MM.1S (cell line): ENCODE measurements around the gene CYGB.
A peak's percentile ranks its signal among the peaks of the same experiment; 100 is the strongest.

Experiments used
- DNase-seq: peaks from one replicate; pipeline ENCODE4 v3.0.0-alpha.2; 2015
- H2AFZ ChIP-seq: fragments of 300-600 bp; sonication (generic); 2 replicates; pipeline ENCODE4 v1.6.0; 2016; ENCODE audit warnings: antibody characterized with exemption, low read length
- H3F3A ChIP-seq: fragments of 300-600 bp; sonication (generic); 2 replicates; pipeline ENCODE4 v1.6.1; 2016; ENCODE audit warnings: mild to moderate bottlenecking, antibody characterized with exemption, low read length, moderate library complexity, mixed read lengths; ENCODE audit not compliant: insufficient read depth
- H3K27ac ChIP-seq: fragments of 300-600 bp; sonication (generic); 2 replicates; pipeline ENCODE4 v1.5.1; 2016; ENCODE audit warnings: mild to moderate bottlenecking, low read length
- H3K27me3 ChIP-seq: fragments of 300-600 bp; sonication (generic); replicated peaks from 2 replicates; pipeline ENCODE4 v1.6.0; 2016; ENCODE audit warnings: low read length; ENCODE audit not compliant: insufficient read depth
- H3K36me3 ChIP-seq: fragments of 300-600 bp; sonication (generic); replicated peaks from 2 replicates; pipeline ENCODE4 v1.6.1; 2016; ENCODE audit warnings: mild to moderate bottlenecking, low read length, mixed read lengths; ENCODE audit not compliant: insufficient read depth
- H3K4me1 ChIP-seq: fragments of 300-600 bp; sonication (generic); 2 replicates; pipeline ENCODE4 v1.6.1; 2016; ENCODE audit warnings: low read length, mixed read lengths
- H3K4me2 ChIP-seq: fragments of 300-600 bp; sonication (generic); 2 replicates; pipeline ENCODE4 v1.6.0; 2016; ENCODE audit warnings: low read depth, low read length
- H3K4me3 ChIP-seq: fragments of 300-600 bp; sonication (generic); 2 replicates; pipeline ENCODE4 v1.5.1; 2016; ENCODE audit warnings: low read length, mixed read lengths
- H3K79me2 ChIP-seq: fragments of 300-600 bp; sonication (generic); 2 replicates; pipeline ENCODE4 v1.6.1; 2016; ENCODE audit warnings: mixed run types, low read length, mixed read lengths
- H3K9ac ChIP-seq: fragments of 300-600 bp; sonication (generic); 2 replicates; pipeline ENCODE4 v1.6.1; 2016; ENCODE audit warnings: low read length, mixed read lengths
- H3K9me2 ChIP-seq: fragments of 300-600 bp; sonication (generic); replicated peaks from 2 replicates; pipeline ENCODE4 v1.6.1; 2016; ENCODE audit warnings: mild to moderate bottlenecking, low read length, mixed read lengths; ENCODE audit not compliant: insufficient read depth
- H3K9me3 ChIP-seq: fragments of 300-600 bp; sonication (generic); replicated peaks from 2 replicates; pipeline ENCODE4 v1.6.1; 2016; ENCODE audit warnings: mild to moderate bottlenecking, low read length, mixed read lengths; ENCODE audit not compliant: insufficient read depth
- H4K20me1 ChIP-seq: fragments of 300-600 bp; sonication (generic); 2 replicates; pipeline ENCODE4 v1.6.1; 2016; ENCODE audit warnings: mild to moderate bottlenecking, low read length, moderate library complexity, mixed read lengths; ENCODE audit not compliant: insufficient read depth
- CTCF ChIP-seq: fragments of 300-600 bp; sonication (generic); IDR thresholded peaks from 2 replicates; pipeline ENCODE4 v1.5.1; 2016; ENCODE audit warnings: antibody characterized with exemption, low read length, mixed read lengths
- EZH2 ChIP-seq: fragments of 300-600 bp; sonication (generic); optimal IDR thresholded peaks from 2 replicates; pipeline ENCODE3; 2017; ENCODE audit warnings: low read depth, mild to moderate bottlenecking, antibody characterized with exemption, low read length, mixed read lengths
- EZH2phosphoT487 ChIP-seq: fragments of 300-600 bp; sonication (generic); IDR thresholded peaks from 2 replicates; pipeline ENCODE4 v1.6.1; 2018; ENCODE audit warnings: antibody characterized with exemption, low read length

The CYGB gene

GRCh38 chr17:76506408-76507345 is 30.8 kb downstream of the CYGB start:
- H3K36me3 ChIP-seq, result no peaks in the 10 kb centered on the region
- no peak overlapping the region for H3K4me3 ChIP-seq
- no peak overlapping the region for H3K27ac ChIP-seq
- no peaks in the 10 kb centered on the region for H3F3A ChIP-seq
- H3K4me1 ChIP-seq, result peaks cover 12% of the 10 kb centered on the region
- DNase-seq, result peak; percentile 83
- H3K27me3 ChIP-seq, result no peaks in the 10 kb centered on the region
- no peaks in the 10 kb centered on the region for H3K9me2 ChIP-seq
- H3K9ac ChIP-seq, result peak overlapping the region; percentile 26; the same call in 1 of the 2 replicates
- H2AFZ ChIP-seq, result peak overlapping the region; percentile 74
- H3K4me2 ChIP-seq, result peak overlapping the region; percentile 29; the same call in 1 of the 2 replicates
- H4K20me1 ChIP-seq, result no peaks in the 10 kb centered on the region
- no peaks in the 10 kb centered on the region for H3K9me3 ChIP-seq
- TF ChIP-seq EZH2 (no peak), CTCF (peak; percentile 94)
- H3K79me2 ChIP-seq, result no peaks in the 10 kb centered on the region

GRCh38 chr17:76504117-76504516 is 33.4 kb downstream of the CYGB start:
- peak; percentile 43 for TF ChIP-seq CTCF
- TF ChIP-seq EZH2, result no peak
- no peak for TF ChIP-seq EZH2phosphoT487
- no peaks in the 10 kb centered on the region for H3F3A ChIP-seq
- H3K4me2 ChIP-seq, result no peak overlapping the region
- H3K36me3 ChIP-seq, result no peaks in the 10 kb centered on the region
- H3K4me1 ChIP-seq, result peaks cover 24% of the 10 kb centered on the region
- H3K27me3 ChIP-seq, result no peaks in the 10 kb centered on the region
- H3K9me3 ChIP-seq, result no peaks in the 10 kb centered on the region
- no peak overlapping the region for H2AFZ ChIP-seq
- peak; percentile 42 for DNase-seq
- no peak overlapping the region for H3K27ac ChIP-seq
- no peak overlapping the region for H3K9ac ChIP-seq
- no peaks in the 10 kb centered on the region for H3K9me2 ChIP-seq
- peaks cover 20% of the 10 kb centered on the region for H3K79me2 ChIP-seq
- H4K20me1 ChIP-seq, result no peaks in the 10 kb centered on the region
- no peak overlapping the region for H3K4me3 ChIP-seq

- Histone ChIP-seq H3K4me2 (no peak overlapping the region), H2AFZ (no peak overlapping the region), H3K79me2 (peaks cover 36% of the 10 kb centered on the region), H3K4me1 (peaks cover 38% of the 10 kb centered on the region), H3K9ac (no peak overlapping the region), H3K27me3 (no peaks in the 10 kb centered on the region), H4K20me1 (no peaks in the 10 kb centered on the region), H3K4me3 (no peak overlapping the region), H3K9me2 (no peaks in the 10 kb centered on the region), H3K27ac (no peak overlapping the region), H3K9me3 (no peaks in the 10 kb centered on the region), H3F3A (no peaks in the 10 kb centered on the region), H3K36me3 (no peaks in the 10 kb centered on the region)
- no peak for DNase-seq
- TF ChIP-seq EZH2phosphoT487, result no peak
- no peak for TF ChIP-seq EZH2
Observed at GRCh38 chr17:76502341-76503211, 34.9 kb downstream of the CYGB start.
